ENCODE results near the gene PHC2. TPM values are rescaled to one million over a fixed set of nuclear protein-coding genes. Genes with fewer than 3 reads are reported as not detected.

PHC2 gene
- total RNA-seq, 1 experiment from 2014 or later = 9.4 TPM

GRCh38 chr1:33378976-33379375 is 51.9 kb downstream of the PHC2 start:
- H3K79me2 ChIP-seq (ENCODE audit: insufficient read depth, low read length) = no peaks in the 10 kb centered on the region
- no peak overlapping the region for H4K8ac ChIP-seq (replicated peaks; ENCODE audit: insufficient read length, low read depth, low read length)
- TF ChIP-seq CTCF (conservative IDR thresholded peaks at IDR 0.05) = no peak
- no peaks in the 10 kb centered on the region for H3K79me1 ChIP-seq (ENCODE audit: insufficient read depth, low read depth, low read length, poor library complexity, severe bottlenecking)
- H2BK15ac ChIP-seq (ENCODE audit: low read depth, low read length) = no peak overlapping the region
- no peak overlapping the region for H3K23ac ChIP-seq (ENCODE audit: insufficient read length, low read depth, low read length)
- H3K9me3 ChIP-seq (ENCODE audit: control insufficient read depth, low read depth, low read length) = no peaks in the 10 kb centered on the region
- Mint-ChIP-seq H3K4me1 (peaks cover 17 to 23% of the 10 kb centered on the region in 2 experiments), H3K36me3 (ENCODE audit: insufficient read depth in 1 of 3, low read depth in 3 of 3) (no peaks in the 10 kb centered on the region), H3K27me3 (ENCODE audit: low read depth) (peaks cover 9% of the 10 kb centered on the region), H3K4me3 (no peak overlapping the region), H3K27ac (no peak overlapping the region; a peak in 1 of 7 replicates), H3K9me3 (no peaks in the 10 kb centered on the region)
- no peak overlapping the region for H2BK5ac ChIP-seq (ENCODE audit: insufficient read length, low read length)
- no peak overlapping the region for H2BK20ac ChIP-seq (ENCODE audit: low read depth, low read length, poor library complexity, severe bottlenecking)
- H2BK12ac ChIP-seq (ENCODE audit: insufficient read length, low read depth, low read length) = no peak overlapping the region
- no peak overlapping the region for H3K56ac ChIP-seq (ENCODE audit: insufficient read length, low read depth, low read length)
- no CpG with 5 or more reads among the region's 5 CpGs for WGBS (ENCODE audit: extremely low coverage, insufficient read length, low lambda C conversion rate)
- no peaks in the 10 kb centered on the region for H3K23me2 ChIP-seq (ENCODE audit: insufficient read length, low read depth, low read length, poor library complexity, severe bottlenecking)
- H2AK5ac ChIP-seq (ENCODE audit: insufficient read length, low read length) = no peak overlapping the region
- H2BK120ac ChIP-seq (ENCODE audit: low read depth, low read length, poor library complexity, severe bottlenecking) = no peak overlapping the region
- no peak overlapping the region for H3T11ph ChIP-seq (ENCODE audit: low read length)
- no peak overlapping the region for H3K9ac ChIP-seq (ENCODE audit: extremely low read depth, insufficient read length, low read length)
- H3K4me2 ChIP-seq (ENCODE audit: insufficient read depth, insufficient read length, low read length) = no peak overlapping the region
- H4K20me1 ChIP-seq (ENCODE audit: control insufficient read depth, insufficient read depth, insufficient read length) = no peaks in the 10 kb centered on the region
- H4K91ac ChIP-seq (ENCODE audit: insufficient read length, low read depth, low read length) = no peak overlapping the region
- no peak overlapping the region for H3K27ac ChIP-seq (ENCODE audit: insufficient read length, low read depth, low read length)
- H3K4me1 ChIP-seq (ENCODE audit: insufficient read depth, low read length) = no peaks in the 10 kb centered on the region; the same call in 1 of the 2 replicates
- no peak overlapping the region for H4K5ac ChIP-seq (ENCODE audit: insufficient read length, low read depth, low read length)
- no peak overlapping the region for H3K14ac ChIP-seq (ENCODE audit: insufficient read depth, low read length)
- no peak overlapping the region for H3K4ac ChIP-seq (ENCODE audit: low read depth, low read length)
- DNase-seq = no peak
- no peaks in the 10 kb centered on the region for H3K27me3 ChIP-seq (ENCODE audit: insufficient read depth, low read length)
- no peak overlapping the region for H2AFZ ChIP-seq (ENCODE audit: low read length)
- H3K18ac ChIP-seq (ENCODE audit: insufficient read length, low read depth, low read length) = no peak overlapping the region

Measured in H9 (cell line).